ENCODE results near the gene COL8A1.

GRCh38 chr3:99639579-99639978 is 1.2 kb downstream of the COL8A1 start:
- TF ChIP-seq PATZ1 (CRISPR knock-in tag; IDR thresholded peaks at IDR 0.05; ENCODE audit: borderline replicate concordance) (no peak), PPARA (CRISPR knock-in tag; IDR thresholded peaks at IDR 0.05; ENCODE audit: borderline replicate concordance) (no peak), CREB5 (CRISPR knock-in tag; IDR thresholded peaks at IDR 0.05; ENCODE audit: low read depth) (no peak), BACH2 (CRISPR knock-in tag; IDR thresholded peaks at IDR 0.05; ENCODE audit: borderline replicate concordance) (no peak), POU6F1 (CRISPR knock-in tag; IDR thresholded peaks at IDR 0.05; ENCODE audit: borderline replicate concordance, low read depth) (no peak), ZFP3 (CRISPR knock-in tag; IDR thresholded peaks at IDR 0.05) (no peak), GLIS3 (CRISPR knock-in tag; IDR thresholded peaks at IDR 0.05) (no peak), CSRNP3 (CRISPR knock-in tag; IDR thresholded peaks at IDR 0.05) (no peak)

Measured in SK-N-SH treated with all-trans-retinoic acid at 6 μM for 48 hours (cell line).